Activated B cell treated with CpG ODN at 0.5 μM for 24 hours (primary cell): ENCODE data around the gene BMAL1. TPM values are rescaled to one million over a fixed set of nuclear protein-coding genes. Genes with fewer than 3 reads are reported as not detected.

Experiments
- ATAC-seq: fragments of 200-7000 bp; cut with Tn5 transposase; one replicate; pipeline ENCODE4 v1.10.0; 2021; ENCODE audit warnings: low read depth, mild to moderate bottlenecking, moderate library complexity
- CTCF ChIA-PET: fragments of 350-600 bp; sonication (Branson Sonifier 250); formaldehyde crosslinking; loops from one replicate; lab custom pipeline; 2021; ENCODE audit warnings: antibody characterized with exemption; lab: Charles Lee
- POLR2A ChIA-PET: fragments of 350-600 bp; sonication (Branson Sonifier 250); formaldehyde crosslinking; loops from one replicate; lab custom pipeline; 2021; ENCODE audit warnings: antibody characterized with exemption; lab: Charles Lee
- DNase-seq: peaks from one replicate; pipeline ENCODE4 v3.0.0; 2022
- H3K27ac Mint-ChIP-seq: one replicate; pipeline ENCODE4 v1.8.0; 2020; ENCODE audit warnings: mixed read lengths
- H3K27me3 Mint-ChIP-seq: one replicate; pipeline ENCODE4 v1.8.0; 2021; ENCODE audit warnings: mixed read lengths
- H3K36me3 Mint-ChIP-seq: one replicate; pipeline ENCODE4 v1.8.0; 2021; ENCODE audit warnings: low read depth, mixed read lengths
- H3K4me1 Mint-ChIP-seq: one replicate; pipeline ENCODE4 v1.8.0; 2021; ENCODE audit warnings: mixed read lengths
- H3K4me3 Mint-ChIP-seq: one replicate; pipeline ENCODE4 v1.8.0; 2020; ENCODE audit warnings: mild to moderate bottlenecking, mixed read lengths
- H3K9me3 Mint-ChIP-seq: one replicate; pipeline ENCODE4 v1.8.0; 2020; ENCODE audit warnings: mixed read lengths
- CTCF ChIP-seq: fragments of 200-600 bp; IDR thresholded peaks from one replicate; pipeline ENCODE4 v1.8.0; 2022; ENCODE audit warnings: antibody characterized with exemption, mild to moderate bottlenecking
- intact Hi-C: fragments of 100-400 bp; cut with micrococcal nuclease; formaldehyde crosslinking; loops from one replicate; pipeline ENCODE4 v1.15.1; 2024
- total RNA-seq: library from RNA; stranded (reverse); gene quantifications from 2 replicates; pipeline ENCODE4 v1.2.3, GENCODE V29; 2022

Gene BMAL1
- total RNA-seq, 1 donor from 2014 or later = 30.1 TPM

- Mint-ChIP-seq H3K4me1 (peaks cover 51% of the 10 kb centered on the region), H3K9me3 (no peaks in the 10 kb centered on the region), H3K27ac (no peak overlapping the region), H3K27me3 (no peaks in the 10 kb centered on the region), H3K4me3 (no peak overlapping the region), H3K36me3 (no peaks in the 10 kb centered on the region)
- CTCF ChIA-PET = no interaction called here
- TF ChIP-seq CTCF = no peak
- intact Hi-C loops = loop anchor here (5.0 kb wide), 3 partner anchors 87 to 927 kb away; no protein-coding TSS in a partner anchor
- ATAC-seq = no peak
- no peak for DNase-seq
- POLR2A ChIA-PET = no interaction called here
Observed at GRCh38 chr11:13339195-13340153, 61.9 kb downstream of the BMAL1 start.

GRCh38 chr11:13341026-13341425 is 63.4 kb downstream of the BMAL1 start:
- peaks cover 50% of the 10 kb centered on the region for H3K4me1 Mint-ChIP-seq
- intact Hi-C loops = loop anchor here (5.0 kb wide), 2 partner anchors 89 to 744 kb away; no protein-coding TSS in a partner anchor
- ATAC-seq (no peak), DNase-seq (no peak)
- ChIA-PET CTCF (no interaction called here), POLR2A (no interaction called here)
- no peak overlapping the region for H3K4me3 Mint-ChIP-seq
- no peaks in the 10 kb centered on the region for H3K27me3 Mint-ChIP-seq
- no peaks in the 10 kb centered on the region for H3K9me3 Mint-ChIP-seq
- H3K36me3 Mint-ChIP-seq = no peaks in the 10 kb centered on the region
- no peak overlapping the region for H3K27ac Mint-ChIP-seq
- no peak for TF ChIP-seq CTCF

GRCh38 chr11:13343067-13343466 is 65.5 kb downstream of the BMAL1 start:
- no peak overlapping the region for H3K27ac Mint-ChIP-seq
- no peak for TF ChIP-seq CTCF

GRCh38 chr11:13343931-13344717 is 66.5 kb downstream of the BMAL1 start:
- TF ChIP-seq CTCF = peak; percentile 49

More at GRCh38 chr11:13343067-13343466, 65.5 kb downstream of the BMAL1 start:
- Mint-ChIP-seq H3K36me3 (peaks cover 2% of the 10 kb centered on the region), H3K27me3 (no peaks in the 10 kb centered on the region), H3K4me3 (no peak overlapping the region), H3K9me3 (no peaks in the 10 kb centered on the region), H3K4me1 (peaks cover 49% of the 10 kb centered on the region)
- ATAC-seq (peak; percentile 41), DNase-seq (no peak)
- ChIA-PET POLR2A (no interaction called here), CTCF (interaction anchor here (0.8 to 2.6 kb wide), 9 partner anchors 7 to 1012 kb away, joined by 3 to 22 read pairs (median 4); no protein-coding TSS in a partner anchor)
- intact Hi-C loops = loop anchor here (5.0 kb wide), 2 partner anchors 91 to 746 kb away; no protein-coding TSS in a partner anchor

More at GRCh38 chr11:13343931-13344717, 66.5 kb downstream of the BMAL1 start:
- Mint-ChIP-seq H3K4me1 (peaks cover 47% of the 10 kb centered on the region), H3K9me3 (no peaks in the 10 kb centered on the region), H3K36me3 (peaks cover 2% of the 10 kb centered on the region), H3K4me3 (no peak overlapping the region), H3K27me3 (no peaks in the 10 kb centered on the region), H3K27ac (no peak overlapping the region)
- POLR2A ChIA-PET = no interaction called here
- CTCF ChIA-PET = interaction anchor here (0.7 to 2.6 kb wide), 11 partner anchors 9 to 1013 kb away, joined by 3 to 22 read pairs (median 4); no protein-coding TSS in a partner anchor
- DNase-seq = peak; percentile 26
- intact Hi-C loops = loop anchor here (1.0 to 5.0 kb wide), 5 partner anchors 92 to 747 kb away; no protein-coding TSS in a partner anchor
- ATAC-seq = peak; percentile 63
